Measurements from ENCODE around the gene JADE3. TPM values are rescaled to one million over a fixed set of nuclear protein-coding genes. Genes with fewer than 3 reads are reported as not detected.

The JADE3 gene
- total and polyA plus RNA-seq, 8 donors, result 0.58 to 9.0 (median 5.8) TPM

DNA sequence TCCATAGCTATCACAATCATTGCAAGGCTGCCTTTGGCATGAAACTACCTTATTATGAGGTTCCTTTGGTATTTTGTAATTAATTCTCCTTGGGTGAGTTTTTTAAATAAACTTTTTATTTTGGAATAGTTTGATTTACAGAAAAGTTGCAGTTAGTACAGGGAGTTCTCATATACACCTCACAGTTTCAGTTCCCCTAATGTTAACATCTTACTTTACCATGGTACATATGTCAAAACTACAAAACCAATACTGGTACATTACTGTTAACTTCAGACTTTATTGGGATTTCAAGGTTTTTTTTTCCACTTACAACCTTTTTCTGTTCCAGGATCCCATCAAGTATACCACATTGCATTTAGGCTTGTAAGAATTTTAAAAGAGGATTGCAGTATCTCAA, 114.0 kb downstream of the JADE3 start:
- Histone ChIP-seq H3K9me3 (no peaks in the 10 kb centered on the region), H3K4me3 (no peak overlapping the region), H3K27me3 (no peaks in the 10 kb centered on the region), H3K4me1 (no peaks in the 10 kb centered on the region), H3K36me3 (peaks cover 0 to 5% (median 0%) of the 10 kb centered on the region in 4 donors), H3K27ac (no peak overlapping the region)
- intact Hi-C loops (cut with DNase I; ENCODE audit: low total_unique reads), result no loop called here
- no peak for DNase-seq
- no peak for TF ChIP-seq POLR2A (IDR thresholded peaks at IDR 0.05)
- no peak for TF ChIP-seq POLR2AphosphoS5 (IDR thresholded peaks at IDR 0.05)
- no peak for TF ChIP-seq EP300 (IDR thresholded peaks at IDR 0.05)
- TF ChIP-seq, protein P1, sequence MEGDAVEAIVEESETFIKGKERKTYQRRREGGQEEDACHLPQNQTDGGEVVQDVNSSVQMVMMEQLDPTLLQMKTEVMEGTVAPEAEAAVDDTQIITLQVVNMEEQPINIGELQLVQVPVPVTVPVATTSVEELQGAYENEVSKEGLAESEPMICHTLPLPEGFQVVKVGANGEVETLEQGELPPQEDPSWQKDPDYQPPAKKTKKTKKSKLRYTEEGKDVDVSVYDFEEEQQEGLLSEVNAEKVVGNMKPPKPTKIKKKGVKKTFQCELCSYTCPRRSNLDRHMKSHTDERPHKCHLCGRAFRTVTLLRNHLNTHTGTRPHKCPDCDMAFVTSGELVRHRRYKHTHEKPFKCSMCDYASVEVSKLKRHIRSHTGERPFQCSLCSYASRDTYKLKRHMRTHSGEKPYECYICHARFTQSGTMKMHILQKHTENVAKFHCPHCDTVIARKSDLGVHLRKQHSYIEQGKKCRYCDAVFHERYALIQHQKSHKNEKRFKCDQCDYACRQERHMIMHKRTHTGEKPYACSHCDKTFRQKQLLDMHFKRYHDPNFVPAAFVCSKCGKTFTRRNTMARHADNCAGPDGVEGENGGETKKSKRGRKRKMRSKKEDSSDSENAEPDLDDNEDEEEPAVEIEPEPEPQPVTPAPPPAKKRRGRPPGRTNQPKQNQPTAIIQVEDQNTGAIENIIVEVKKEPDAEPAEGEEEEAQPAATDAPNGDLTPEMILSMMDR (IDR thresholded peaks at IDR 0.05), result no peak

DNA sequence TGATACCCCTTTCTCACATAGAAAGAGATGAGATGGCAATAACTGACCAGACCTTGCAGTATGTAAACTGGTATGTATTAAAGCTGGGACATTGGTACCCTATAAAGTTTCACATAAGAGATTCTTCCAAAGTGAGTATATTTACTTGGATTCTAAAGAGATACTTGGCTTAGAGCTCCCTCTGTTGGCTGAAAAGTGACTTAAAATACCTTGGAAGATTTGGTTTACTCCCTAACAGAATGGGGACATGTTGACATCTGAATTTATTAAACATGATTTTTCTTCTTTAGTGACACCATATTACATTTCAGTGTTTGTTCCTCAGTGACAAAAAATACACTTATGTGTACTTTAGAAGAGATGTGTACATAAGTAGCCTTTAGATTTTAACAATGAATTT, 118.1 kb downstream of the JADE3 start:
- H3K4me1 ChIP-seq, result no peaks in the 10 kb centered on the region
- TF ChIP-seq POLR2A (IDR thresholded peaks at IDR 0.05), result no peak
- TF ChIP-seq, protein P1 (IDR thresholded peaks at IDR 0.05), result peak in 3 of 7 experiments; percentile 23 to 42 (median 37)
- intact Hi-C loops (cut with DNase I; ENCODE audit: low total_unique reads), result no loop called here
- peaks cover 0 to 8% (median 4%) of the 10 kb centered on the region in 4 donors for H3K36me3 ChIP-seq
- no peak overlapping the region for H3K4me3 ChIP-seq
- no peaks in the 10 kb centered on the region for H3K27me3 ChIP-seq
- H3K27ac ChIP-seq, result no peak overlapping the region
- H3K9me3 ChIP-seq, result no peaks in the 10 kb centered on the region
- peak in 1 of 2 donors; percentile 76 for DNase-seq

DNA sequence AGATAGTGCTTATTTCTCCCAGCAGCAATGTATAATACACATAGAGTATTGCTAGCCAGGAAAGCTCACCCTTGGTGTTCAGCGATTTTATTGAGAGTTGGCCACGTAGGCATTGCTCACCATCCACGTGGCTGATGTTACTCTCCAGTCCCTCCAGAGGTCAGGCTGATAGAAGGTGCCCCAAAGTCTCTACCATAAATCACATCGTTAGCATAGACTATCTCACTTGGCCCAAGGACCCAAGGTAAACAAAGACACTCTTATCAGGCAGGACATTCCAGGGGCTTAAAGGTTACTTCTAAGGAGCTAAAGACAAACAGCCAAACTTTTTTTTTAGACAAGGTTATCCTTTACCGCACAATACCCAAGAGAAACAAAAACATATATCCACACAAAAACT, 135.8 kb downstream of the JADE3 start:
- H3K36me3 ChIP-seq, result no peaks in the 10 kb centered on the region
- TF ChIP-seq POLR2AphosphoS5 (IDR thresholded peaks at IDR 0.05) (no peak), EP300 (IDR thresholded peaks at IDR 0.05) (no peak), POLR2A (IDR thresholded peaks at IDR 0.05) (no peak)
- TF ChIP-seq, protein P1 (IDR thresholded peaks at IDR 0.05), result no peak
- DNase-seq, result peak in 1 of 2 donors; percentile 26
- H3K4me3 ChIP-seq, result no peak overlapping the region
- H3K27ac ChIP-seq, result no peak overlapping the region
- intact Hi-C loops (cut with DNase I; ENCODE audit: low total_unique reads), result no loop called here
- H3K4me1 ChIP-seq, result no peaks in the 10 kb centered on the region
- H3K27me3 ChIP-seq, result peaks cover 0 to 6% (median 0%) of the 10 kb centered on the region in 3 donors
- WGBS, 5 donors, result 16 to 53% (median 33%) methylated on average over 5 of the region's 5 CpGs
- H3K9me3 ChIP-seq, result peaks cover 0 to 24% (median 6%) of the 10 kb centered on the region in 4 donors

DNA sequence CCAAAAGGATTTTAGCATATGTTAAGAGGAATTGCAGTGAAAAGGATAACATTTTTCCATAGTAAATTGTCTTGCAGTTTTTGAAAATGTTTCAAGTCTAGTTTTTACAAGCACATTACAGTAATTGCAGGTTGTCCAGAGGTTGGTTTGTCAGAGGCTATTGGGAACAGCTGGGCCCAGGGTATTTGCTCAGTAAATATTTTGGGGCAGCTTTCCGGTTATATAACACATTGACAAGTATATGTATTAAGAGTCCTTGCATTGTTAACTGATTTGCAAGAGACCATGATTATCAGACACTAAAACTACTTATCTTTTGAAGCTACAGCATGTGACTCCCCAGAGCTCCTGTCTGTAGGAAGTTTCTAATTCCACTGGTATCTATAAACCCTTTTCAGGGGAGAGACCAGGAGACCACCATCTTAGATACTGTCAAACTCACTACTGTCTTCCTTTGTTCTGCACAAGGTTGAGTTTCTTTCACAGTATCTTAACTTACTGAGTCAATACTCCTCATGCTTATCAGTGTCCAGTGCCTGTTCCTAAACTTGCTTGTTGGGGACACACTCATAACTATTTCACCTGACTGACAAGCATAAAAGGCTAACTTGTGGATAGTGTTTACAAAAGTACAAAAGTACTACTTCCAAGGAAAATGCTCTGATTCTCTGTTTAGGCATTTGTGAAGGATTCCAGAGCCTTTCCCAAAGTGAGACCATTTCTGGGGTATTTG, 147.1 kb downstream of the JADE3 start:
- intact Hi-C loops (cut with DNase I; ENCODE audit: low total_unique reads), result no loop called here
- Histone ChIP-seq H3K9me3 (no peaks in the 10 kb centered on the region), H3K27ac (no peak overlapping the region), H3K4me1 (peaks cover 0 to 6% (median 0%) of the 10 kb centered on the region in 4 donors), H3K36me3 (peaks cover 0 to 14% (median 9%) of the 10 kb centered on the region in 4 donors), H3K27me3 (no peaks in the 10 kb centered on the region), H3K4me3 (no peak overlapping the region)
- 20 to 100% (median 31%) methylated on average over 1 of the region's 1 CpG for WGBS, 5 donors
- no peak for TF ChIP-seq EP300 (IDR thresholded peaks at IDR 0.05)
- no peak for TF ChIP-seq POLR2AphosphoS5 (IDR thresholded peaks at IDR 0.05)
- TF ChIP-seq POLR2A (IDR thresholded peaks at IDR 0.05), result no peak
- TF ChIP-seq, protein P1 (IDR thresholded peaks at IDR 0.05), result no peak
- DNase-seq, result no peak

All from stomach (tissue), 9 donors.